ENCODE data around the gene ALG14.
"Not testable (repeated sequence)": the region's sequence is repeated elsewhere in the genome, so short reads cannot be mapped to it uniquely, and the experiment has no call there.

ALG14 gene

DNA sequence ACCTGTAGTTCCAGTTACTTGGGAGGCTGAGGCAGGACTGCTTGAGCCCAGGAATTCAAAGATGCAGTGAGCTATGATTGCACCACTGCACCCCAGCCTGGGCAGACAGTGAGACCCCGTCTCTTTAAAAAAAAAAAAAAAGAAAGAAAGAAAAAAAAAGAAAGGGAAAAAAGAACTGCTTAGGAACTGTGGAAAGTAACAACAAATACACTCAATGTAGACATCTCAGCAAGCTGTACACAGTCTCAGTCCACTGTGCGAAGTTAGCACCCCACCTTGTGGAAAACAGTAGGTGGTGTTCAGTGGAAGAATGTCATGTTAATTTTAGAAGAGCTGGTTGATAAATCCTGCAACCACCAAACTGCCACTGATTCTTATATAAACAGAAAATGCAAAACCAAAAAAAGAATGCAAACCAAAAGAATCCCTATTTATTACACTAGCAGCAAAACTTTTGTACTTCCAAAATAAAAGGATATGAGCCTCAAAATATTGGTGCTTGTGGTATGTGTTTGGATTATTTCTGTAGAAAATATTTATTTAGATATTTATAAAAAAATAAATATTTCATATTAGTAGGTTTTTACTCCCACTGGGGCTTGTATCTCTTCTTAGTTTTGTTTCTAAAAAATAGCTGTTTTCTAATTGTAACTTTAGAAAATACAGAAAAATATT is 31.1 kb downstream of the ALG14 start:
- DNase-seq (ENCODE audit: low read depth): peak; percentile 90

DNA sequence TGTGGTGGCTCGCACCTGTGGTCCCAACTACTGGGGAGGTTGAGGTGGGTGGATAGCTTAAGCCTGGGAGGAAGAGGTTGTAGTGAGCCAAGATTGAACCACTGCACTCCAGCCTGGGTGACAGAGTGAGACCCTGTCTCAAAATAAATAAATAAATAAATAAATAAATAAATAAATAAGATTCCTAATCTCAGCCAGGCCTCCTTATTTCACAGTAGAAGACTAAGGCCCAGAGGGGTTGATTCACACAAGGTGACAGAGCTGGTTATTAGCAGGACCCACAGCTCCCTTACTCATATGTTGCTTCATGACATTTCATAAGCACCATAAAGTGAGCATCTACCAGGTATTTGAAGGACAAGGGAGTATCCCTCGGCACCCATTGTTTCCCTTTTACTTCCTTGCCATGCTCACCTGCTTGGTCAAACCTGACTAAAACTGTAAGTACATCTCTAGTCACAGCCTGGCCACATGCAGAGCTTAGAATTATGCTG is 32.7 kb downstream of the ALG14 start:
- peak; percentile 22 for DNase-seq (ENCODE audit: low read depth)

DNA sequence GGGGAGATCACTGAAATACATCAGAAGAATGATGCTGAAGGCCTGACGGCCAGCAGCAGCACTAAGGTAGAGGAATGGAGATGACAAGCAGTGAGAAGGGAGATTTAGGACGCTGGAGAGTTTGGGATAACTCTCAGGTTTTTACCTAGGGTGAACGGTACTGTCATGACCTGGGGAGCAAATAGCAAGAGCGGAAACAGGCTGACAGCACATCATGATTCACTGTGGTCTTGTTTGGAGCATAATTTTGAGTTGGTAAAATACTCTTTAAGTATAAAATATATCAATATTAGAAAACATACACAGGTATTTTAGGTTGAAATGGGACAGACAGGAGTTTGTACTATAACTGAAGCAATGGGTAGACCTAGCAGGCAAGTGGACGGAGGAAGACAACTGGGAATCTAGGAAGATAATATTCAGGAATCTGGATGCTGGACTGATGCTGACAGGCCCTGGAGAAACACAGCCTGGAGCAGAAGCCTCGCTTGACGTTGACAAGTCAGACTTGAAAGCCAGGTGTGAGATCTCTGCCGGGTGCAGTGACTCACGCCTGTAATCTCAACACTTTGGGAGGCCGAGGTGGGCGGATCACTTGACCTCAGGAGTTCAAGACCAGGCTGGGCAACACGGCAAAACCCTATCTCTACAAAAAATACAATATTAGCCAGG is 33.3 kb downstream of the ALG14 start:
- peak; percentile 72 for DNase-seq (ENCODE audit: low read depth)

DNA sequence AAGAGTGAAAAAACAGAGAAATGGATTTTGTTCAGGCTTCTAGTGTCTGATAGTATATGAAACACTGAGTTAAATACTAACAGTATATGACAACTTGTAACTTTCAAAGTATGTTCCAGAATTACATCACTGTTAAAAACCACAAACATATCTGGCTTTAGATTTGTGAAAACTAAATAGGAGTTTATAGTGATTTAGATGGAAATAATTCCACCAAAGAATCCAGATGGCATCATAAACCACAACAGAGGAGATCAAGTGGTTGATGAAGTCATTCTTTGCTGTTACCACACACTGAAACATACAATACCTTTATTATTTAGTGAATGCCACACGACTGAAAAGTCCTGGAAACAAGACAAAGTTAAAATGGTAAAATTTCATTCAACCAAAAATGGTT is 37.2 kb downstream of the ALG14 start:
- peak; percentile 98 for DNase-seq (ENCODE audit: low read depth)

DNA sequence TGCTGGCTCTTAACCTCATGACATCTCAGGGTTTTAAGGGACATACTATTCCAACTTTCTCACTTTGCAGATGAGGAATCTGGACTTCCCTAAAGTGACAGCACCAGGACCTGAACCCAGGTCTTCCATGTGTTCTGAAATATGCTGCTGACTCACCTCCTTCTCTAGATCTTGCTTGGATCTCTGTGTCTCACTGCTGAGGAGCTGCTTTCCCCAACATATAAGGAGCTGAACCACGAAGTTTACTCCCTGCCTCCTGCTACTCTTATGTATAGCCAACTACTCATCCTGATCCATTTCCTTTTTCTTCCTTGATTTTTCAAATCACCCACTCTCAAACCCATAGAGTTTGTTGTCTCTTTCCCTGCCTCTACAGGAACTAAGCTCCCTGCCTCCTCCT is 38.2 kb downstream of the ALG14 start:
- no peak for DNase-seq (ENCODE audit: low read depth)

DNA sequence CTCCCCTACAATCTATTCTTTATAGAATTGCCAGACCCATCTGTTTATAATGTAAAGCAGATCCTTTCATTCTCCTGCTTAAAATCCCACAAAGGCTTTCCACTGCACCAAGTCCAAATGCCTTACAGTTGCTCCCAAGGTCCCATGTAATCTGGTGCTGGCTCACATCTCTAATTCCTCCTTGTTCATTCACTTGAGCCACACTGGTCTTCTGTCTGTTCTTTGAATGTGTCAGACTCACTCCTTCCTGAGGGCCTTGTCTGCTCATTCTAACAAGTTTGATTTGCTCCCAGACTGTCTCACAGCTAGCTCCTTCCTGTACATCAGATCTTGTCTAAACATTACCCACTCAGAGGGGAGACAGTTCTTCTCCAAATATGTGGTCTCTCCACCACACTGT is 38.9 kb downstream of the ALG14 start:
- peak; percentile 42 for DNase-seq (ENCODE audit: low read depth)

DNA sequence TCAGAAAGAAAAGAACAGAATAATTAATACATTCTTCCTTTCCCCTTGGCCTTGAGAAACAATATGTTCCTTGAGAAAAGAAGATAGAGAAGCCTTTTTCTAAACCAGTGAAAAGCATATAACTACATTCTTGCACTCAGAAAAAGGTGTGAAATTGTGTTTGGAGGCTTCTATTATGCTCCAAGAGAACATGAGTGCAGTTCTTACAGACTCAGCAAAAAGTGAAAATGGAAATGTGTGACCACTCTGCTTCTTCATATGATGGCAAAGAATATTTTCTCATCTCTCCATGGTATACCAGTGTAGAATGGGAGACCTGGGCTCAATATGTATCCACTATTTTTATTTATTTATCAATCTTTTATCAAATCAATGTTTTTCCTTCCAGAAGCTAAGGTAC is 43.2 kb downstream of the ALG14 start:
- no peak for DNase-seq (ENCODE audit: low read depth)

DNA sequence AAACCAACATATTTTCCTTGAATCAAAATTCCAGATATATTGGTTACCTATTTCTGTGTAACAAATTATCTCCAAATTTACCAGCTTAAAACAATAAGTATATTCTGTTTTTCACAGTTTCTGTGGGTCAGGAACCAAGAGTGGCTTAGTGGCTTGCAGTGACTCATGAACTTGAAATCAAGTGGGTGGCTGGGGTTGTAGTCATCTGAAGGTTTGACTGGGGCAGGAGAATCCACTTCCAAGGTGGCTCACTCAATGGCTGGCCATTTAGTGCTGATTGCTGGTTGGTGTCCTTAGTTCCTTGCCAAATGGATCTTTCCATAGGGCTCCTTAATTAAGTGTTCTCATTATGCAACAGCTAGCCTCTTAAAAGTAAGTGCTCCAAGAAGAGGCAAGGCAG is 43.8 kb downstream of the ALG14 start:
- no peak for DNase-seq (ENCODE audit: low read depth)

DNA sequence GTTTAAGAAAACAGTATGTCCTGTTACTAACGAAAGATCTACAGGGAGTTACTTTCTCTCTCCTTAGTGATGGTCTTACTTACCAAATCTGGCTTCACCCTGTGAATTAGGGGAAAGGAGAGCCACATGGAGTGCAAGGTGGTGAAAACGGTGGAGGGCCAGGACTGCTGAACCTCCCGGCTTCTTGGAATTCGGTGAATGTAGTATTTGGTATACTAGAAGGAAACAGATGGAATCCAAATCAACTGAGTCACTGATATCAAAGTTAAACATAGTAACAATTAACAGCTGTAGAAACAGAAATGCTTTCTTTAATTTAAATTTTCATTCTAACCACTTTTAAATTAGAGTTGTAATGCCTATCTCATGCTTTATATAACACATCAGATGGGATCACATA is 45.7 kb downstream of the ALG14 start:
- DNase-seq (ENCODE audit: low read depth): no peak

DNA sequence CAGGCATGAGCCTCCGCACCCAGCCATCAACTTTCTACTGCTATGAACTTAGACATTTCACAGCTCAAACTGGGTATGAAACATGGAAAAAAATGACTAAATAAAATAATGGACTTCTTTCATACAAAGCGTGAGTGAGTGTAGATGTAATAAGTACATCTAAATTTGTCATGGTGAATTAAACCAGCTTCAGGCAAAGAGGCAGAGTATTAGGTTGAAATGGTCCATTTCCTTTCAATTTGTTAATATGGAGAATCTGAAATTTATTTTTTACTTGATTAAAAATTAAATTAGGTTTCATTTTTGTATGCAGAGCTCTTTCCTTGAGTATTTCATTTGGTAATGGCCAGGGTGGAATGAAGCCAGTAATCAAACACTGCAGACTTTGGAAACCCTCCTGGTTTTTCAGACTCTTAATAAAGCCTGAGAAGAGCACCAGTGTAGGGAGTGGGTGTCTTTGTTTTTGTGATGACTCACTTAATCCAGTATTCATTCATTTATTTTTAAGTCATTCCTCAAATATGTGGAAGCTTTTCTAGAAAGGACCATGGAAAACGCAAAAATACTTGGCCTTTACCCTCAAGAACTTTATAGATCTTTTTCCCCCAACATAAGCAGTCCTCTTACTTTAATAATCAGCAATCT is 49.2 kb downstream of the ALG14 start:
- DNase-seq (ENCODE audit: low read depth): peak; percentile 72

DNA sequence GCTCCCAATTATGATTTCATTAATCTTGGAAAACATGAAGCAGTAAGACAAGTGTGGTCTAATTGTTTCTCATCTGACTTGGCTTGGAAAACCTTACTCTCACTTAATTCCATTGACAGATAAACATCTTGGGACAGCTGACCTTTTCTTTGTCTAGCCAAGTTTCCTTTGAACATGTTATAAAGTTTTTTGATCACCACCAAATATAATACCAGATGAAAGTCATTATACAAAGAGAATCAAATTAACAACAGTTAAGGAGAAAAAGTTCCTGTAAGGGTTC is 50.2 kb downstream of the ALG14 start:
- no peak for DNase-seq (ENCODE audit: low read depth)

DNA sequence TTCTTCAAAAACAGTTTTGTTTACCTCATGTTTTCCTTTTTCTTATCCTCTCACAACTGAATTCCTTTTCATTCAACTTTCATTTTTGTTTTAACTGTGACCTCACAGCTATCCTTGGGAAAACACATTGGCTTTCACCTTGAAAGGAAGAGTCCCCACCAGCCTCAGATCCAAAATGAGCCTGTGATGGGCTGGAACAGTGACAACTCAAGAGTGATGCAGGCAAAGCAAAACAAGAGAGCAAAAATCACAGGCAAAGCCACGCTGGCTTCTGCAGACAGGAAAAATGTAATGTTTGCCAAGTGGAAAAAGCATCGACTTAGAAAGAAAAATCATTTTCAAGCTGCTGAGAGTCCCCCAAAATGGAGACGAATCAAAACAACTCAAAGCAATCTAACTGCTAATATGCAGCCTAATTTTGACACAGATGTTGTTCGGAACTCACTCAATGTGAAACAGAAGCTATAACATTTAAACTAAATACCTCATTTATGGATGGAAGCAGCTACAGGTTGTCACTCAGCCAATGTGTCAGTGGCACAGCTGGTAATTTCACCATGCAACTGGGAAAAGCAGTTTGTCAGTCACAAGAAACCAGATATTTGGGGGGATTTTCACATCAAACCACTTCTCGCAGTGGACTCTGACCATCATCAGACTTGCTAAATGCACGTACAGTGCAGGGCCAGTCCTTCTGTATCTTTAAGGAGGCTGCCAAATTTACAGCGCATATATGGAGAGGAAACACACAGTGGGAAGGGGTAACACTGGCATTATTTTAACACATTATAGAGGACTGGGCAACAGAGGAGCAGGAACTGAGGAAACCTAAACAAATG is 50.7 kb downstream of the ALG14 start:
- DNase-seq (ENCODE audit: low read depth): no peak

DNA sequence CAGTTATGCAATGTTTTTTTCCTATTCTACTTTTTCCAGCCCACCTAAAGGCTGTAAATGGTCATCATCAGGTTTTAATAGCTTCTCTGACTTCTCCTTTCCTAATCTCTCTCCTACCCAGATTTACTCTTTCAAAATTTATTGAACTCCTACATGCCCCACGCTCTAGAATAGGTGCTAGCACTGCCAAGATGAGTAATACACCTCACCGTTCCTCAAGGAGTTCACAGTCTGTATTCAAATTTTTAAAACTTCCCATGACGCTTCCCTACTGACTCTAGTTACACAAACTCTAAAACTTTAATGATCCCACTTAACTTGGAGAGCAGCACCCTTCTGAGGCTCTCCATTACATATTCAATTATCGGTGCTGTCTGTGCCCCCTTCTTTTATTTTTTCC is 51.6 kb downstream of the ALG14 start:
- DNase-seq (ENCODE audit: low read depth): no peak

DNA sequence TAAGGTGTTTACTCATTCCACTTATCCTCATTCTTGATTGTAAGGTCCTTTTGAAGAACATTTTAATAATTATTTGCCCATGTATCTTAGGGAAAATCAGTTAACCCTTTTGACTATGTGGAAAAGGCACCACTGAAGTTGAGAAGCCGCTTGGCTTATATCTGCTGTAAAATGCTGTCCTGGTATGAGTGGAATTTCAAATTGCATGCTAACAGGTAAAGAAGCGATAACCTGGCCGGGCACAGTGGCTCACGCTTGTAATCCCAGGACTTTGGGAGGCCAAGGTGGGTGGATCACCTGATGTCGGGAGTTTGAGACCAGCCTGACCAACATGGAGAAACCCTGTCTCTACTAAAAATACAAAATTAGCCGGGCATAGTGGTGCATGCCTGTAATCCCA is 53.3 kb downstream of the ALG14 start:
- DNase-seq (ENCODE audit: low read depth): not testable (repeated sequence)

DNA sequence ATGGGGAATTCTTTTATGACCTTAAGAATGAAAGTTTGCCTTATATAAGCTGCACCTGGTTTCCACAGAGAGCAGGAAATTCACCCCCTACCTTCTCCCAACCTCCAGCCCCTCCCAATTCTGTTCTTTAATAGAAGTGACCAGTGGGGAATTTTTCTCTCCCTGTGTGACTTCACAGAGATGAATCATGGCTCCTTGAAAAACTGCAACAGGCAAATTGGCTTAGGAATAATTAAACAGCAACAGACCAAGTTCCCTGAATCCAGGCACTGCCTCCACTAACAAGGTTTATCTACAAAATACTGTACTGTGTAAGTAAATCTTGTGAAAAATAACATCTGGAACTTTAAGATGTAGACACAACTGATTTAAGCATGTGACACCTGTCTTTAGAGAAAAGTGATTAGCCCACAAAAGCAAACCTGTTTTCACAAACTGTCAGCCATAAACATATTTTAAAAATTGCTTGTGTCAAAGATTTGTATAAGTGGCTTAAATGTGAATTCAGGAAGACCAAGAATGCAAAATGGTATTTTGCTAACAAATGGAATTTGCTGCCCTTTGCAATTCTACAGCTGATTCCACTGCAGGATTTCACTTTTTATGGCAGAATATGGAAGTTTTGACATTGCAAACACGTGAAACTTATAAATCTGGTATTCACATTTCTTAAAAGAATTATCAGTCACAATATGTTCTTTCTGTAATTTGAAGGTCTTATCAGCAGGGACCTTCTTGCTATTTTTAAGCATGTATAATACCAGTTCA is 54.0 kb downstream of the ALG14 start:
- DNase-seq (ENCODE audit: low read depth): peak; percentile 48

DNA sequence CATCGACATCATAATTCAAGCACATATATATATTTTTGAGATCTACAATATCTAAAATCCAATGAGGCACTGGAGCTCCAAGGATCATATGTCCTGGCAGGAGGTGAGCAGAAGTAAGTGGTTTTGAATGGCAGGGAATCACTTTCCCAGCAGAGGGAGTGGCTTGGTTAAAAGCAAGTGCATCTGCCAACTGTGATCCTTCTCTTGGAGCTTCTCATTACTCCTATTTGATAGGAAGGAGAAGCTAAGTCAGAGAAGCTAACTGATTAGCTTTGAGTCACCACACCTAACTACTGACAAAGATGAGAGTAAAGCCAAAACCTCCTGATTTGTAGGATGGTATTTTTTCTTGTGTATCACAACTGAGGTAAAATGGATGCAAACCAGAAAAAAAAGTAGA is 55.0 kb downstream of the ALG14 start:
- DNase-seq (ENCODE audit: low read depth): no peak

DNA sequence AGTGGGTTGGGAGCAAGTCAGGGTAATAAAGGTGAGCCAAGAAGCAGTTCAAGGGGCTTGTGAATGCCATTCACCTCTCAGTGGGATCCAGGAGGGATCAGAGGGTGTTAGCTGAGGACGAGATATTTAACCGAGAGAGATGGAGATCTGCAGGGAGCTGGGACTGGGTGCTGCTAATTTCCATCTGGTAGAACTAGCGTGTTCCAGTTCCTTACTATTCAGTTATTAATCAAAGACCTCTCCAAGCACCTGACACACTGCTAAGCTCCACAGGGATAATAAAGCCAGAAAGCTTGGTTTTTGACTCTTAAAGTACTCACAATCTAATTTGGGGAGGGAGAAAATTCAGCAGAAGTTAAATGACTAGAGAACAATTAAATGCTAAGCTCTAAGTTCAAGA is 57.7 kb downstream of the ALG14 start:
- no peak for DNase-seq (ENCODE audit: low read depth)

DNA sequence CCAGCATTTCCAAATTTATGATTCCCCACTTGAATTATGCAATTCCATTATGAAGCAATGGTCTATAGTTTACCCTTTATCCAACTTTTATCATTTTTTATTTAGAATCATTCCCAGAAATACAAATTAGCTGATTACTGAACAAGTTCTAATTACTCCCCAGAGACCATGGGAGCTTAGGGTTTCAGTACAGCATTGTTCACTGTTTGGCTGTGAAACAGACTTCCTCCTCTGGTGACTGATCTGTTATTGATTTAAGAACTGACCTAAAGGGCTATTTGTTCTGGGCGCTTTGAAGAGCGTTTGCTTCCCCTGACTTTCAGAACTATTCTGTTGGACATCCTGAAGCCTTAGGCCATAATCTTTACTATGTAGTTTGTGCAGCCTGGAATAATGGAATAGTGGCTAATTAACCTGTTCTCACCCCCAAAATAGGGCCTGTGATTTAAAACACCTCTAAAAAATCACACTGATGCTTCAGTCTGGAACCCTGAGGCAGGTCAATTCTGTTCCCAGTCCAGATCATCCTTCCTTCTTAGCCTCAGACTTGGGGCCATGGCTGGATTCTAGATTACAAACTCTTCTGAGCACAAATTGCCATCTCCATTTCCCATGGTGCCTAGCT is 58.7 kb downstream of the ALG14 start:
- no peak for DNase-seq (ENCODE audit: low read depth)

DNA sequence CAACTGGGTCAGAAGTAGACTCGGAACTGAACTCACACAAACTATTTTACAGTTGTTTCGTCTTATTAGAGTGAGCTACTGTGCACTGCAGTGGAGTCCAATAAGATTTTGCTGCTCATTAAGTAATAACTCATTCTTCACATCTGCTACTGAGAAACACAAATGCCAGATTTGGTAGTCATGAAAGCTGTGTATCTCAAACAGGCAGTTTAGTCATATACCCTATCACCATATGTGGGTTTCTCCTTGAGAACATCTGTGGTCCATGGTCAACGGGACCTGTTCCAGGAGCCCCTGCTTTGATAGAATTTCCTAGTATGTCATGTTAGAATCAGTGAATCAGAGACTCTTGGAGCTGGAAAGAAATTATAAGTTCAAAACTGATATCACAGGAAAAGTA is 60.4 kb downstream of the ALG14 start:
- DNase-seq (ENCODE audit: low read depth): peak; percentile 99

DNA sequence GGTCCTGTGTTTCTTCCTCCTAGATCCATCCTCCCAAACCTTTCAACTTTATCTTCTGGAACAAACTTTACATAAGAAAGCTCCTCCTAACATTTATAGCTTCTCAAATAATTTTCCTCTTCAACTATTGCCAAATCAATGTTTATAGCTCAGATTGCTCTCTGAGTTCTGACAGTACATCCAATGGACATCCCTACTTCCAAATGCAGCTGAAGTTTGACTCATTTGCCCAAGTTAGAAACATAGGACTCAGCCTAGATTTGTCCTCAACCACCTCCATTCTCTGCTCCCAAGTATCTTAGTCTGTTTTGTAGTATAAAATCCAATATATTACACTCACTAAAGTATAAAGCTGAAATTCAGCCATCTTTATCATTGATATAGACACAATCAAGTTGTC is 62.6 kb downstream of the ALG14 start:
- DNase-seq (ENCODE audit: low read depth): no peak

DNA sequence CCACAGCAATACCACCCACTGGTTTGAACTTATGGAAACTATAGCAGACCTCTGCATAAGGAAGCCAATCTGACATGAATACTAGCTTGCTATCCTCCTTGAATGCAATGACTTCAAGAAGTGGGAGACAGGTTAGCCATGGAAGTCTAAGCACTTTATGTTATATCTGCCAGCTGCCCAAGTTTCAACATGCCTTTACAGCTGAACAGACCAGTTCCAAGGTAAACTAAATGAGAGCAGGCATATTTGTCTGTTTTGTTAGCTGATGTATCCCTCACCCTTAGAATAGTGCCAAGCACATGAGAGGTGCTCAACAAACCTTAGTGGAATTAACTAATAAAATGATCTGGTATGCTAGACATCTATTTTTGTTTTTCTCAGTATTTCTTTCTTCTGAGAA is 65.1 kb downstream of the ALG14 start:
- DNase-seq (ENCODE audit: low read depth): no peak

DNA sequence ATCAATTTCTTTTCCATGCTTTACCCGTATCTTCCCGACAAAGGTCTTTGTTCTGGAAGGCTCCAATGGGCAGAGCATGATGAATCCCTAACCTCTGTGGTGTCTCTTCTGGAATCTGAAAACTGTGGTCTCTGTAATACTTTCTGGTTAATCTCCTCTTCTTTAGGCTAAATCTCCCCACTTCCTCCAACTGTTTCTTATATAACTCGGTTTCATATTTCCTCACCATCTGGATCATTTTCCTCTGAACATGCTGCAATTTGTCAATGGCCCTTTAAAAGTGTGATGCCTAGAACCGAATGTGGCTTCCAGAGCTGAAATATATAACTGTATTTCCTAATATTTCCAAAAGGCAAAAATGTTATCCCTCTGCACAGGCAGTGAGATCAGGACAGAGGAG is 66.1 kb downstream of the ALG14 start:
- peak; percentile 70 for DNase-seq (ENCODE audit: low read depth)

Data from amniotic epithelial cell (primary cell).